Neuronal stem cell (in vitro differentiated cells): ENCODE data around the gene SGCG.

Source experiments
- DNase-seq: peaks from one replicate; pipeline ENCODE4 v3.0.0-alpha.2; 2013; ENCODE audit warnings: low spot score
- H2AFZ ChIP-seq: one replicate; pipeline ENCODE4 v1.6.1; 2013; ENCODE audit warnings: mild to moderate bottlenecking, low read length, inconsistent platforms
- H2AK5ac ChIP-seq: 2 replicates; pipeline ENCODE4 v1.6.1; 2013; ENCODE audit warnings: low read depth, mild to moderate bottlenecking, inconsistent platforms, low read length, moderate library complexity, mixed read lengths
- H2BK120ac ChIP-seq: 2 replicates; pipeline ENCODE4 v1.6.1; 2013; ENCODE audit warnings: low read depth, mild to moderate bottlenecking, inconsistent platforms, low read length, moderate library complexity, mixed read lengths
- H2BK12ac ChIP-seq: one replicate; pipeline ENCODE4 v1.6.1; 2013; ENCODE audit warnings: low read length, inconsistent platforms
- H2BK15ac ChIP-seq: 2 replicates; pipeline ENCODE4 v1.6.1; 2013; ENCODE audit warnings: mild to moderate bottlenecking, low read length, inconsistent platforms, mixed read lengths
- H2BK5ac ChIP-seq: one replicate; pipeline ENCODE4 v1.6.1; 2013; ENCODE audit warnings: inconsistent platforms, mild to moderate bottlenecking, low read length, moderate library complexity
- H3K14ac ChIP-seq: one replicate; pipeline ENCODE4 v1.6.1; 2013; ENCODE audit warnings: low read length, inconsistent platforms
- H3K18ac ChIP-seq: 2 replicates; pipeline ENCODE4 v1.6.1; 2013; ENCODE audit warnings: low read length, inconsistent platforms
- H3K23ac ChIP-seq: 2 replicates; pipeline ENCODE4 v1.6.1; 2013; ENCODE audit warnings: low read depth, mild to moderate bottlenecking, mixed read lengths, low read length, inconsistent platforms; ENCODE audit not compliant: poor library complexity
- H3K27ac ChIP-seq: replicated peaks from 3 replicates; pipeline ENCODE4 v1.5.1; 2013; ENCODE audit warnings: low read length, inconsistent platforms
- H3K27me3 ChIP-seq, 3 experiments: 2 replicates each; pipeline ENCODE4 v1.6.1; 2013; ENCODE audit warnings: low read length in 3 of 3, mild to moderate bottlenecking in 2 of 3, inconsistent platforms in 1 of 3, low read depth in 1 of 3, mixed read lengths in 1 of 3, moderate library complexity in 1 of 3; ENCODE audit not compliant: control insufficient read depth in 3 of 3, insufficient read depth in 3 of 3
- H3K36me3 ChIP-seq, 2 donors: replicated peaks in 1 of 2; 2 replicates each; pipeline ENCODE4 v1.6.1; 2013; ENCODE audit warnings: low read length in 2 of 2; ENCODE audit not compliant: control insufficient read depth in 2 of 2, insufficient read depth in 2 of 2
- H3K4ac ChIP-seq: 2 replicates; pipeline ENCODE4 v1.6.1; 2013; ENCODE audit warnings: inconsistent platforms, mild to moderate bottlenecking, low read length, moderate library complexity
- H3K4me1 ChIP-seq, 2 donors: 1 replicate in 1 of 2; 2 replicates in 1 of 2; pipeline ENCODE4 v1.6.1; 2013; ENCODE audit warnings: low read length in 2 of 2, low read depth in 1 of 2; ENCODE audit not compliant: control insufficient read depth in 2 of 2, insufficient read depth in 1 of 2
- H3K4me2 ChIP-seq: one replicate; pipeline ENCODE4 v1.6.1; 2013; ENCODE audit warnings: mild to moderate bottlenecking, low read length, inconsistent platforms; ENCODE audit not compliant: insufficient read depth, poor library complexity, severe bottlenecking
- H3K4me3 ChIP-seq, 2 donors: 2 replicates each; pipeline ENCODE4 v1.5.1; 2013; ENCODE audit warnings: low read length in 2 of 2, mild to moderate bottlenecking in 2 of 2, inconsistent platforms in 1 of 2, moderate library complexity in 1 of 2
- H3K79me1 ChIP-seq: one replicate; pipeline ENCODE4 v1.6.1; 2013; ENCODE audit warnings: low read depth, mild to moderate bottlenecking, inconsistent platforms, low read length, moderate library complexity
- H3K9ac ChIP-seq: one replicate; pipeline ENCODE4 v1.6.1; 2013; ENCODE audit warnings: mild to moderate bottlenecking, low read depth, low read length, inconsistent platforms; ENCODE audit not compliant: poor library complexity
- H3K9me3 ChIP-seq, 2 donors: replicated peaks in 1 of 2; 2 replicates each; pipeline versions ENCODE3 to v1.6.1; 2013; ENCODE audit warnings: low read length in 2 of 2, mild to moderate bottlenecking in 2 of 2, inconsistent platforms in 1 of 2, low read depth in 1 of 2, mixed read lengths in 1 of 2, moderate library complexity in 1 of 2; ENCODE audit not compliant: control insufficient read depth in 2 of 2, insufficient read depth in 1 of 2
- H4K8ac ChIP-seq: one replicate; pipeline ENCODE4 v1.6.1; 2013; ENCODE audit warnings: low read depth, mild to moderate bottlenecking, inconsistent platforms, low read length, moderate library complexity
- H4K91ac ChIP-seq: one replicate; pipeline ENCODE4 v1.6.1; 2013; ENCODE audit warnings: low read length, low read depth, mild to moderate bottlenecking, inconsistent platforms; ENCODE audit not compliant: poor library complexity
- WGBS, 2 donors: extraction: QIAGEN DNeasy Blood & Tissue Kit; methylation state at CpG; one replicate each; pipeline ENCODE4 v1.1.7; 2013; ENCODE audit warnings: missing lambda C conversion rate in 2 of 2, mixed read lengths in 1 of 2; ENCODE audit not compliant: insufficient read length in 2 of 2, insufficient replicate concordance in 1 of 2; ENCODE audit errors: extremely low coverage in 2 of 2; 5-methylcytosine and 5-hydroxymethylcytosine counted together

The SGCG gene

DNA sequence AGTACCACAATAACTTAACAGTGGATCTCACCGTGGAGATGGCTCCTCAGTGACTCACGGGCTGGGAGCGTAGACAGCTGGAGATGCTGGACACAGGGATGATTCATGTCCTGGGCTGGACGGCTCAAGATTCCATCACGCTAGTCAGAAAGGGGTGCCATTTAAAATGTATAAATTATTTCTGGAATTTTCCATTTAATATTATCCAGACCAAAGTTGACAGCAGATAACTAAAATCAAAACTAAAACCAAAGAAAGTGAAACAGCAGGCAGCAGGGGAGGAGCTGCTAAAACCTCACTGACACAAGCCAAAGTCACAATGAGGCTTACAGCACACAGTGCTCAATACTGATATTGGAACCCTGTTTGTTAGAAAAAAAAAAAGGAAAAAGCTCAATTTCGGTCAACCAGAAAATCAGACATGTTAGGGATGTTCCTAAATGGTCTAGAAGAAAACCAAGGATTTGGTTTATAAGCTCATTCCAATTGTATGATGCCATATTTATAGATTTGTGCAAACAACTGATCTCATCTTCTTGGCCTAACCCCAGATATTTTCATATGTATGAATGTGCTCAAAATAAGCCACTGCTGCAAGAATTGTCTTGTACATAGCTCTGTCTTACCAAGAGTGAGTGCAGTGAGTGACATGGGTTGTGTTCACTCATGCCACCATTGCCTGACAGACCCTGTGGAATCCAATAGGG, 140.9 kb downstream of the SGCG start:
- no peak overlapping the region for H3K14ac ChIP-seq
- no peak overlapping the region for H2BK120ac ChIP-seq
- no peak overlapping the region for H3K4ac ChIP-seq
- H4K8ac ChIP-seq: no peak overlapping the region
- no peak overlapping the region for H2AK5ac ChIP-seq
- H2BK15ac ChIP-seq: no peak overlapping the region
- H3K23ac ChIP-seq: no peak overlapping the region
- DNase-seq: no peak
- H2BK12ac ChIP-seq: no peak overlapping the region
- H3K9ac ChIP-seq: no peak overlapping the region
- H3K9me3 ChIP-seq: no peaks in the 10 kb centered on the region
- peaks cover 6 to 8% of the 10 kb centered on the region in 2 donors for H3K4me1 ChIP-seq
- no peak overlapping the region for H3K27ac ChIP-seq
- no peaks in the 10 kb centered on the region for H3K36me3 ChIP-seq
- no peaks in the 10 kb centered on the region for H3K27me3 ChIP-seq
- H2BK5ac ChIP-seq: no peak overlapping the region
- no peak overlapping the region for H3K18ac ChIP-seq
- no peaks in the 10 kb centered on the region for H3K79me1 ChIP-seq
- no peak overlapping the region for H2AFZ ChIP-seq
- H3K4me2 ChIP-seq: no peak overlapping the region
- no CpG with 5 or more reads among the region's 6 CpGs for WGBS, 2 donors
- no peak overlapping the region for H3K4me3 ChIP-seq
- no peak overlapping the region for H4K91ac ChIP-seq

DNA sequence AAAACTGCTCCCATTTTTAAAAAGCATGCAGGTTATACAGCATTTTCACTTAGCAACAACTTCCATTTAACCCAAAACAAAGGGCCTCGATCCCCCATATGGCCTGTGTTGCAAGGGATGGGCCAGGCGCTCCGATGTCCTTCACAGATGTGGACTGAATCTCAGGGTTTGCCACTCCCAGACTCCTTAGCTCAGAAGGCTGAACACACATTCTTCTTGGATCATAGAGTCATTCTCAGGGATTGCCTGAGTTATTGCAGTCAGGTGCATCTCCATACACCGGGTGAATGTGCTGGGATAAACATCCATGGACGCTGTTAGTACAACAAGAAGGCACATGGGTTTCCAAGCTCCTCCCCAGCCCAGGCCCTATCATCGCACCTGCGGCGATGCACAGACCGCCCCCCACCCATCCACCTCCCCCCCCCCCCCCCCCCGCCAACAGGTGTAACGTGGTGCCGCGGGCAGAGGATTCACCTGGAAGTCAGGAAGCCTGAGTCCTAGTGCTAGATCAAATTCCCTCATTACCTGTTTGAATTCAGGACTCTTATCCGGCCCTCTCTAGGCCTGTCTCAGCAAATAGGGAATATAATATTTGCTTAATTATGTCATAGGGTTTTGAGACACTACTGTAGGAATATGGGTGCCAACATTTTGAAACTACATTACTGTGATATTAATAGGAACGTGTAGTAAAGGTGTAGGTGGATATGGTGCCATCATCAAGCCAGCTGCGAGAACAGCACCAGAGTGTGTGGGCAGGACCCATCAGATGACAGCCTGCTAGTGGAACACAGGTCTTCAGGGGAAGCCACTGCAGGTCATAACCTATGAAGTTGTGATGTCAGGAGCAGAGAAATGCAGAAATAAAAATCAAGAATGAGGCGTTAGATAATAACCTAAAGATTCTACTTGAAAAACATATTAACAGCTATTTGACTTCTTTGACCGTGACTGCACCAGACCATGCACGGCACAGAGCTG, 141.9 kb downstream of the SGCG start:
- Histone ChIP-seq H3K9ac (no peak overlapping the region), H3K27ac (no peak overlapping the region), H3K4me2 (no peak overlapping the region), H3K4me3 (no peak overlapping the region), H3K18ac (no peak overlapping the region), H3K14ac (no peak overlapping the region), H4K8ac (no peak overlapping the region), H3K27me3 (no peaks in the 10 kb centered on the region), H3K9me3 (no peaks in the 10 kb centered on the region), H3K4me1 (peaks cover 6 to 8% of the 10 kb centered on the region in 2 donors), H2AFZ (no peak overlapping the region), H2BK12ac (no peak overlapping the region), H3K23ac (peak overlapping the region; percentile 51), H2AK5ac (no peak overlapping the region), H4K91ac (no peak overlapping the region), H2BK15ac (no peak overlapping the region), H2BK5ac (no peak overlapping the region), H3K79me1 (no peaks in the 10 kb centered on the region), H3K4ac (no peak overlapping the region), H2BK120ac (no peak overlapping the region), H3K36me3 (no peaks in the 10 kb centered on the region)
- WGBS, 2 donors: no CpG with 5 or more reads among the region's 19 CpGs
- no peak for DNase-seq

DNA sequence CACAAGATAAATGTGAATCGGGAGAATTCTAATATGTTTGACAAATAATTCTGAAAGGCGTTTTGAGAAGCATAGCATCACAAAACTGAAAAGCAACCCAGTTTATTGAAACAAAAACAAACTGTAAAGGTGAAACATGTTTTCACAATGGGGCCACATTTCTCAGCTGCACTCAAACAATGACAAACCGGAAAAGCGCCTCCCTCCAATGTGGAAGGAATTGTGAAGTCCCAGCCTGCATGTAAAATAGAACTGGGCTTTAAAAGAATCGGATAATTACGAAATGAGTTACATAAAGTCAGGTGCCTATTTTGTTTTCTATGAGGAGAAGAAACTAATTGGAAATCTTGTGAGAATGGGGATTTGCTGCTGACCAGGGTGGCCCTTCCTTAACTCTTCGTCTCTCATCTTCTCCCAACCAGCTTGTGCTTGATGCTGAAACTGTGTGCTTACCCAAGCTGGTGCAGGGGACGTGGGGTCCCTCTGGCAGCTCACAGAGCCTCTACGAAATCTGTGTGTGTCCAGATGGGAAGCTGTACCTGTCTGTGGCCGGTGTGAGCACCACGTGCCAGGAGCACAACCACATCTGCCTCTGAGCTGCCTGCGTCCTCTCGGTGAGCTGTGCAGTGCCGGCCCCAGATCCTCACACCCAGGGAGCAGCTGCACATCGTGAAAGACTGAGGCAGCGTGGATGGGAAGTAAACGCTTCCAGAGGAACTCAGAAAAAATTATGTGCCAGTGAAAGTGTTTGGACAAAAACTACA, 143.3 kb downstream of the SGCG start:
- Histone ChIP-seq H3K4me2 (no peak overlapping the region), H3K9ac (no peak overlapping the region), H3K18ac (peak overlapping the region; percentile 5), H2BK5ac (no peak overlapping the region), H3K23ac (no peak overlapping the region), H2AFZ (peak overlapping the region; percentile 37), H3K4me3 (peak overlapping the region in 1 of 2 donors; percentile 8), H3K27ac (no peak overlapping the region), H2AK5ac (no peak overlapping the region), H2BK12ac (no peak overlapping the region), H4K91ac (no peak overlapping the region), H3K9me3 (no peaks in the 10 kb centered on the region), H4K8ac (no peak overlapping the region), H3K79me1 (no peaks in the 10 kb centered on the region), H3K4me1 (peaks cover 6 to 8% of the 10 kb centered on the region in 2 donors), H3K4ac (no peak overlapping the region), H3K14ac (no peak overlapping the region), H2BK120ac (no peak overlapping the region), H3K27me3 (no peaks in the 10 kb centered on the region), H3K36me3 (peaks cover 0 to under 1% of the 10 kb centered on the region in 2 donors), H2BK15ac (no peak overlapping the region)
- WGBS, 2 donors: no CpG with 5 or more reads among the region's 17 CpGs
- no peak for DNase-seq
